ENCODE measurements around the gene RIPPLY2.

DNA sequence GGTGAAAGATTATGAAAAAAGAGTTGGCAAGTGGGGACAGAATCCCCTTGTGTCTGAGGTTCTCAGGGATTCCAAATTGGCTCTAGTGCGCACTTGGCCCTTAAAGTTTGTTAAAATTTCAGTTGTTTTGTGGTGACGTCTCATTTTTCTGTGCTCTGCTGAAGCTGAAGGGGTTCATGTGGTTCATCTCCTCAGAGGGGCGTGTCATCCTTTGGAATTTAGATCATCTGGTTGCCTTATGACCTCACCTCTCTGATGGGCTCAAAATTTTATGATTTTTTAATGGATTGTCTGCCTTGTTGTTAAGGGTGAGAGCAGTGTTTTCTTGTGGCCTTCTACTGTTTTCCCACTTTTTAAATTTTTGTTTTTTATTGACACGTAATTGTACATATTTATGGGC, 26.6 kb downstream of the RIPPLY2 start:
- TF ChIP-seq, protein P1, sequence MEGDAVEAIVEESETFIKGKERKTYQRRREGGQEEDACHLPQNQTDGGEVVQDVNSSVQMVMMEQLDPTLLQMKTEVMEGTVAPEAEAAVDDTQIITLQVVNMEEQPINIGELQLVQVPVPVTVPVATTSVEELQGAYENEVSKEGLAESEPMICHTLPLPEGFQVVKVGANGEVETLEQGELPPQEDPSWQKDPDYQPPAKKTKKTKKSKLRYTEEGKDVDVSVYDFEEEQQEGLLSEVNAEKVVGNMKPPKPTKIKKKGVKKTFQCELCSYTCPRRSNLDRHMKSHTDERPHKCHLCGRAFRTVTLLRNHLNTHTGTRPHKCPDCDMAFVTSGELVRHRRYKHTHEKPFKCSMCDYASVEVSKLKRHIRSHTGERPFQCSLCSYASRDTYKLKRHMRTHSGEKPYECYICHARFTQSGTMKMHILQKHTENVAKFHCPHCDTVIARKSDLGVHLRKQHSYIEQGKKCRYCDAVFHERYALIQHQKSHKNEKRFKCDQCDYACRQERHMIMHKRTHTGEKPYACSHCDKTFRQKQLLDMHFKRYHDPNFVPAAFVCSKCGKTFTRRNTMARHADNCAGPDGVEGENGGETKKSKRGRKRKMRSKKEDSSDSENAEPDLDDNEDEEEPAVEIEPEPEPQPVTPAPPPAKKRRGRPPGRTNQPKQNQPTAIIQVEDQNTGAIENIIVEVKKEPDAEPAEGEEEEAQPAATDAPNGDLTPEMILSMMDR (IDR thresholded peaks at IDR 0.05), result no peak
- TF ChIP-seq POLR2A (IDR thresholded peaks at IDR 0.05), result no peak
